ENCODE measurements around the gene SFT2D3.

Gene SFT2D3

DNA sequence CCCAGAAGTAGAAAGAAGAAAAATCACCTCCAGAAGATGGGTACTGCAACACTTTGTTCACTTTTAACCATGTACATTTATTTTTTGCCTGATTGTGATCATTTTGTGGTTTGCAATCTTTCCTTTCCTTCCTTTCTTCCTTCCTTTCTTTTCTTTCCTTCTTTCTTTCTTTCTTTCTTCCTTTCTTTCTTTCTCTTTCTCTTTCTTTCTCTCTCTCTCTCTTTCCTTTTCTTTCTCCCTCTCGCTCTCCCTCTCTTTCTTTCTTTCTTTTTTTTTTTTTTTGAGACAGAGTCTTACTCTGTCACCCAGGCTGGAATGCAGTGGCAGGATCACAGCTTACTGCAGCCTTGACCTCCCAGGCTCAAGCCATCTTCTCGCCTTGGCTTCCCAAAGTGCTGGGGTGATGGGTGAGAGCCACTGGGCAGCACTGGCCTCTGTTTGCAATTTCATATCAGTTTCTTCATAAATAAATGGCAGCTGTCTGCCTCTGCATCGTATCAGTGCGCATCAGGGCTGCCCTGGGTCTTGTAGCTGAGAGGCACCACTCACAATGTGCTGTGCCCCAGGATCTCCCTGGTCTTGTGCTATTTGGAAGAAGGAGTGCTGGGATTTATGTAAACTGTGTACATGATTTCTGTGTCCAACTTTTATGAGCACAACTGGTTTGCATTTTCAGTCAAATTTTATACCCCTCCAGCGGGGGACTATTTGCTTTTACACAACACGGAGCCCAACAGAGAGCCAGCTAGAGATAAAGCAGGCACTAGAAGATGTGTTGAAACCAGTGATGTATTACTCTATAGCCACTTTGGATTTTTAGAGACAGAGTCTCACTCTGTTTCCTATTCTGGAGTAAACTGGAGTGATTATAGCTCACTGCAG lies 19.1 kb upstream of the SFT2D3 start:
- DNase-seq (ENCODE audit: low spot score), result no peak

DNA sequence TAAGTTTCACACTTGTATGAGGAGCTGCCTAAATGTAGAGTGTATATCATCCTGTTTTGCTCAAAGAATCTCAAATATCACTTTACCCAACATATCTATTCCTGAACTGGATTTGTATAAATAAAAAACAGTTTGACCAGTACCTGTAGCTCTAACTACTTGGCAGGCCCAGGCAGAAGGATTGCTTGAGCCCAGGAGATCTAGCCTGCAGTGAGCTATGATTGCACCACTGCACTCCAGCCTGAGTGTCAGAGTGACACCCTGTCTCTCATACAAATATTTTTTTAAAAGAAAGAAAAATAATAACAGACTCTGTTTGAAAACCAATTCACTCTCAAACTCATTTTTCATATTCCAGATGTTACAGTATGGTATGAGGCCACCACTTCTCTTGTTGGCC lies 18.2 kb upstream of the SFT2D3 start:
- no peak for DNase-seq (ENCODE audit: low spot score)

- DNase-seq (ENCODE audit: low spot score), result no peak
Measured at GRCh38 chr2:127683757-127684156, 17.5 kb upstream of the SFT2D3 start.

DNA sequence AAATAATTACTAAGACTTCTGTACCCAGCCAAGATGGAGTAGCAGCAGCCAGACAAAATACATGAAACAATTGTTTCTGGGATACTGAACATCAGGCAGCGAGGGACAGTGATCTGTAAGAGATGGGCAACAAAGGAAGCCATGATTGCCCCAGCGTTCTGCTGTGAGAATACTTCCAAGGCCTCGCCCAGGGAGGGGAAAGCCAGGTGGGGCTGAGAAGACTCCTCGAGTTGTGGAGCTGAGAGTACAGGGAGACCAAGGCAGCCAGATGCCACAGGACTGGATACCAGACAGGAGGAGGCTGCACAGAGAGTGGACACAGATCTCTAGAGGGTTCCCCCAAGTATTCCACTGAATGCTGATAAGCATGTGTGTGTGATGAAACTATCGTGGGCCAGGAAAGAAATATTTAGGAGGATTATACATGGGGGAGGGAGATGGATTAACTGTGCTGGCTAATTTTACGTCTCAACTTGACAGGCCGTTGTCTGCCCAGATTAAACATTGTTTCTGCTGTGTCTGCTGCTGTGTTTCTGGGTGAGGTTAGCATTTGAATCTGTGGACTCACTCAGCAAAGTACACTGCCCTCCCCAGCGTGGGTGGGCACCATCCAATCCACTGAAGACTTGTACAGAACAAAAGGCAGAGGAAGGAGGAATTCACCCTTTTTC lies 15.8 kb upstream of the SFT2D3 start:
- no peak for DNase-seq (ENCODE audit: low spot score)

DNA sequence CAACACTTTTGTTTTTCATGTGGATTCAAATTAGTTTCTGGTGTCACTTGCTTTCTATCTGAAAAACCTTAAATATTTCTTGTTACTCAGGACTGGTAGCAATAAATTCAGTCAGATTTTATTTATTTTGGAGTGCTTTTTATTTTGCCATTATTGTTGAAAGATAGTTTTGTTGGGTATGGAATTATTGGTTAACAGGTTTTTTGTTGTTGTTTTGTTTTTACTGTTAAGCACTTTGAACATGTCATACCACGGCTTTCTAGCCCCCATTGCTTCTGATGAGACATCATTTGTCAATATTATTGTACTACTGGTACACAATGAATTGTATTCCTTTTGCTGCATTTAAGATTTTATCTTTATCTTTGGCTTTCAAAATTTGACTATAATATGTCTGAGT lies 12.9 kb upstream of the SFT2D3 start:
- DNase-seq (ENCODE audit: low spot score), result no peak

DNA sequence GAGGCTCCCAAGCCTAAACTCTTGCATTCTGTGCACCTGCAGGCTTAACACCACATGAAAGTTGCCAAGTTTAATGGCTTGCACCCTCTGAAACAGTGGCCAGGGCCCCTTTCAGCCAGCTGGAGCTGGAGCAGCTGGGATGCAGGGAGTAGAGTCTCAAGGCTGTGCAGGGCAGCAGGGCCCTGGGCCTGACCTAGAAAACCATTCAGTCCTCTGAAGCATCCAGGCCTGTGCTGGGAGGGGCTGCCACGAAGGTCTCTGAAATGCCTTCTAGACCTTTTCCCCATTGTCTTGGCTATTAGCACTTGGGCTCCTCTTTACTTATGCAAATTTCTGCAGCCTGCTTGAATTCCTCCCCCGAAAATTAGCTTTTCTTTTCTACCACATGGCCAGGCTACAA lies 10.6 kb upstream of the SFT2D3 start:
- DNase-seq (ENCODE audit: low spot score), result no peak

- no peak for DNase-seq (ENCODE audit: low spot score)
Measured at GRCh38 chr2:127694986-127695385, 6.3 kb upstream of the SFT2D3 start.

DNA sequence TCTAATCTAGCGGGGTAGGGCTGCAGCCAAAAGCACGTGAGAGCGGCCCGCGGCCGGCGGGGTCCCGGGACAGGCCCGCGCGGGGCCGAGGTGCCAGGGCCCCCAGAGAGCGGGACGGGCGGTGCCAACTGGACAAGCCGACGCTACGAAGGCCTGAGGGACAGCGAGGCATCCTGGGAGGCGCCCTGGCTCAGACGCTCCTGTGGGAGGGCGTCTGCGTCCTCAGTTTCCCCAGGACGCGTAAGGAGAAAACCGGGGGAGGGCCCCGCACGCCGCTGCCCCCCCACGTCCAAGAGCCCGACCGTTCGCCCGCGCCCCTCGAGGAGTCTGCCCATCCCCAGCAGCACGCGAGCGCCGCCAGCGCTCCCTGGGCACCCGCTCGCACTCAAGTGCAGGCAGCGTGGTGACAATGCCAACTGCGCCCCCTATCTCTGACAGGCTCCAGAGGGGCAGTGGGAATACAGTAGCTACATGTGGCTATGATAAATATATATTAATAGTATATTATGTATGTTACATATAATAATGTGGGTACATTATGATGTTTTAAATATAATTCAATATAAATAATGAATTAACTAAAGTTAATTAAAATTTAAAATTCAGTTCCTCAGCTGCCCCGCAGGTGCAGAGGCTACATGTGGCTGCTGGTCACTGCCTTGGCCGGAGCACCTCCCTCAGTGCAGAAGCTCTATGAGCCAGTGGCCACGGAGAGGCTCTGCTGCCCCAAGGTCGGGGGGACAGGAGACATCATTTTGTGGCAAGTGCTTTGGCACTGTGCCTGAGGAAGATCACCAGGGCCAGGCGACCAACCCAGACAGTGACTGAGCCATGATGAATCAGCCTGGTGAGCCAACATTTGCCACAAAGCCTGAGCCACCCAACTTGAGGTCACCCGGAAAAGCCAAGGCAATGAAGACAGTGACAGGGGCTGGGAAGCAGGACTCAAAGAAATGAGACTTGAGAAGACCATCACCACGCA lies 5.5 kb upstream of the SFT2D3 start:
- DNase-seq (ENCODE audit: low spot score), result no peak

DNA sequence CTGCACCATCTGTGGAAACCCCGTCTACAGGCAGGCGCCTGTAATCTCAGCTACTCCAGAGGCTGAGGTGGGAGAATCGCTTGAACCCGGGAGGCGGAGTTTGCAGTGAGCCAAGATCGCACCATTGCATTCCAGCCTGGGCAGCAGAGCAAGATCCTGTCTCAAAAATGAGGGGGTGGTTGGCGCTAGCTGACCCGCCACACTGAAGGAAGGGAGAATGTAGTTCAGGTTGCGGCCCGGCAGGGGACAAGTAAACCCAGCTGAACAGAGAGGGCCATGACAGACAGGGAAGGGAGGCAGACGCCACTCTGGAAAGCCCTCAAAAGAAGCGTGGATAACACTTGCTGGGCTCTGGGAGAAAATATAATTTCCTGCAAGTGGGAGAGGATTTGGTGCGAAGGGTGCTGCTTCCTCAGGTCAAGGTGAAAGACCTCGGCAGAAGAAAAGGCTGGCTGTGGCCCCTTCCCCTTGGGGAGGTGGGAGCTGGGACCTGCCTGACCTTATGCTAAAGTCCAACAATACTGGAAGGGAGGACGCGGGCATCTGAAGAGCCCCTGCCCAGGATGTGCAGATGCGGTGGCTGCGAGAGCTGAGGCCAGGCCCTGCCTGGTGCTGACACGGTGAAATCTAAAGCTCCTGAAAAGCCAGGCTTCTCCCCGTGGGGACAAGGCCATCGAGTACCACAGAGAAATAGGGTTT lies 3.7 kb upstream of the SFT2D3 start:
- no peak for DNase-seq (ENCODE audit: low spot score)

DNA sequence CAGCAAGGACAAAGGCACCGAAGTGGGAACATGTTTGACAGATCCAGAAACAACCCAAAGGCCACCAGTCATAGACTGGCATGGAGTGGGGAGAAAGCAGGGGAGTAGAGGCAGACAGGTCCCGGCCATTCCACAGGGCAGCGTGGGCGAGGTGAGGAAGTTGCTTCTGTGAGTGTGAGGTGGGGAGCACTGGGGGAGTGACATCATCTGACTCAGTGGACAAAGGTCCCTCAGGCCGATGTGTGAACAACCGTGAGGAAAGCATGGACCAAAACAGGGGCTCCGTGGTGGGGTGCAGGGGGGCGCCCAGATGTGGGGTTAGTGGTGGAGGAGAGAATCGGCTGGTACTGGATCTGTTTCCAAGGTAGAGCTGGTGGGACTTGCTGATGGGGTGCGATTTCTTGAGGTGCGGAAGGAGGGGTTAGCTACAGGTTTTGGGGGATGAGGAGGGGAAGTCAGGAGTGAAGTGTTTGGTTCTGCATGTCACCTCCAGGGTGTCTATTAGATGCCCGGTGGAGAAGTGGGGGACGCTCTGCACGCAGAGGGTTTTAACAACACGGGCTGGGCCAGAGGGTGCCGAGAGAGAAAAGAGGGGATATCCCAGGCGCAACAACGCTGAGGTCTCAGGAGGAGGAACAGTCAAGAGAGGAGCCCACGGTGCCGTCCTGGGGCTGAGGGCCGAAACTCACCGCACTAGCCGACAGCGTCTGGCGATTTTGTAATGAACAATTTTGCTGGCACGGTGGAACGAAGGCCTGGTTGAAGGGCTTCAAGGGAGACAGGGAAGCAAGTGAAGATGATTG lies 2.5 kb upstream of the SFT2D3 start:
- no peak for DNase-seq (ENCODE audit: low spot score)

GRCh38 chr2:127700527-127701192 lies 637 bp upstream of the SFT2D3 start:
- no peak for DNase-seq (ENCODE audit: low spot score)

DNA sequence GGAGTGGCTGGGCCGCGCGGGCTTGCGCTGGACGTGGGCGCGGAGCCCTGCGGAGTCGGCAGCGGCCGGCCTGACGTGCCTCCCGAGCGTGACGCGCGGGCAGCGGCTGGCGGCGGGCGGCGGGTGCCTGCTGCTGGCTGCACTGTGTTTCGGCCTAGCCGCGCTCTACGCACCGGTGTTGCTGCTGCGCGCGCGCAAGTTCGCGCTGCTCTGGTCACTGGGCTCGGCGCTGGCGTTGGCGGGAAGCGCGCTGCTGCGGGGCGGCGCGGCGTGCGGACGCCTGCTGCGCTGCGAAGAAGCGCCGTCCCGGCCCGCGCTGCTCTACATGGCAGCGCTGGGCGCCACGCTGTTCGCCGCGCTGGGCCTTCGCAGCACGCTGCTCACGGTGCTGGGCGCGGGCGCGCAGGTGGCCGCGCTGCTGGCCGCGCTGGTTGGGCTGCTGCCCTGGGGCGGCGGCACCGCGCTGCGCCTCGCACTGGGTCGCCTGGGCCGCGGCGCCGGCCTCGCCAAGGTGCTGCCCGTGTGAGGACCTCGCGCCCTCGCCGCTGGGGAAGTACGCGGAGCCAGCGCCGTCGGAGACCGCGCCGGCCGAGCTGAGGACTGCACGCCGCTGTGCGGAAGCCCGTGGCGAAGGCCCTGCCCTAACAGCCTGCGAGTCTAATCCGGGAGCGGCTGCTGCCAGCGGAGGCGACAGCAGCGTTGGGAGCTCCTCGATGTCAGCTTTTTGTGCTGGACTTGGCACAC lies 526 bp downstream of the SFT2D3 start:
- DNase-seq (ENCODE audit: low spot score), result peak; percentile 88

GRCh38 chr2:127702395-127703009 lies 1.2 kb downstream of the SFT2D3 start:
- no peak for DNase-seq (ENCODE audit: low spot score)

- DNase-seq (ENCODE audit: low spot score), result no peak
Measured at GRCh38 chr2:127703282-127703681, 2.0 kb downstream of the SFT2D3 start.

- DNase-seq (ENCODE audit: low spot score), result no peak
Measured at GRCh38 chr2:127704641-127705390, 3.5 kb downstream of the SFT2D3 start.

DNA sequence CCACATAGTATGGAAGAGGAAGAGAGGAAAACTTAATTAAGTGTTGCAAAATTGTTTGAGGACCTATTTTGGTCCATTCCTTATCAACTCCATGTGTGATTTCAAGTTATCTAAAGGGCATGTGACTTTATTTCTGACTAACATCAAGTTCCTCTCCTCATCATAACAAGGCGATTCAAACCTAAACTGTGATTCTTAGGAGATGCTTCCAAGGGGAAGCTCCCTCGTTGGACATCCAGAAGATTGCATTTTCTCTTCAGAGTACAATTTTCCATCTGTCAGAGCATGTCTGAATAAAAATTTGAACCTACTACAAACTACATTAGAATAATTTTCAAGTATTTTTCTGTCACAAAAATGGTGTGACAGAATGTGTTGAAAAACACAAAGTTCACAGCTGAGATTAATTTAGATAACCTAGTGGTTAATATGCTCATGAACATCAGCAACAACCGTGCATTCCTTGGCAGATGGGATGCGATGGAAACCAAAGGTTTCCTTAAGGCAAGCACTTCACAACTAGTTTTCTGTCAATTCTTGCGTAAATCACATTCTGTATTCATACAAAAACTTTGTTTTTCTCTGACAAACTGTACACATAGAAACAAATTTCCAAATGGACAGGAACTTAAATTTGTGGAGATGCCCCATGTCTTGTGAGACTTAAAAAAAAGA lies 4.2 kb downstream of the SFT2D3 start:
- peak; percentile 23 for DNase-seq (ENCODE audit: low spot score)

DNA sequence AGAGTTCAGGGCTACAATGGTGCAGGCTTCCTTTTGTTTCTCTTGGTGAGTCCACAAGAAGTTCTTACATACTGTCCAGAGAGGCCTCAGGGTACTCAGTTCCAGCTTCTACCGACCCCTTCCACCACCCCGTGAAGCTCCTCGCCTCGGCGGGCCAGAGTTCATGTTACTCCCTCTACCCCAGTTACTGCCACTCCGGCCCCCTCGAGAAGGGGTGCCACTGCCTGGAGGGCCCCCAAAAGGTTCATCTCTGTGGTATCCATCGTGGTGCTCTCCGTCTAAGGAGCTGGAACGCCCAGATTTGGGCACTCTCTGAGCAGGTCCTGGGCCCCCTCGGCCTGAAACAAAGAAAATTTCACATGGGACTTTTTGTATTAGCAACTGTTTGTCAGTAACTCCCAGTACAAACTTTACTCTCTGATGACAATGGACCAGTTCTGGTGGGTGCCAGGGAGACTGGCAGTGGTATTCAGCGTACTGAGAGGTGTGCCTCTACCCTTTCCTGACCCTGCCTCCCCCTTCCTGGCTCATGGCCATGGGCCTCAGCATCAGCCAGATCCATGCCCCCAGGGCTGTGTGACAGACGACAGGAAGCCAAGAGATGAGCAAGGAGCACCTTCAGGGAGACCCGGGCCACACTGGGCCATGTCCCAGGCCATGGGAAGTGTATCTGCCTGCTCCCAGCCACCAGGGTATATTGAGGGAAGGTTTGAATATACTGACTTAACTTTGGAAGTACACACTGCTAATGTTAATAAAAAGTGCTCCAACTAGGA lies 5.1 kb downstream of the SFT2D3 start:
- no peak for DNase-seq (ENCODE audit: low spot score)
